Nucleus accumbens (tissue), 56 donors: ENCODE data around the gene HS6ST3.
"Not testable (repeated sequence)": the region's sequence is repeated elsewhere in the genome, so short reads cannot be mapped to it uniquely, and the experiment has no call there.

Experiments used
- DNase-seq, 56 donors: peaks; one replicate each; lab custom pipeline; 2025; lab: John Stamatoyannopoulos, UW

HS6ST3 gene

GRCh38 chr13:96091164-96092117, 1.5 kb downstream of the HS6ST3 start:
- peak in 23 of 56 donors; percentile 1 to 50 (median 6) for DNase-seq

- DNase-seq, result no peak
These were observed 3.5 kb downstream of the HS6ST3 start for GRCh38 chr13:96093296-96094006.

DNA sequence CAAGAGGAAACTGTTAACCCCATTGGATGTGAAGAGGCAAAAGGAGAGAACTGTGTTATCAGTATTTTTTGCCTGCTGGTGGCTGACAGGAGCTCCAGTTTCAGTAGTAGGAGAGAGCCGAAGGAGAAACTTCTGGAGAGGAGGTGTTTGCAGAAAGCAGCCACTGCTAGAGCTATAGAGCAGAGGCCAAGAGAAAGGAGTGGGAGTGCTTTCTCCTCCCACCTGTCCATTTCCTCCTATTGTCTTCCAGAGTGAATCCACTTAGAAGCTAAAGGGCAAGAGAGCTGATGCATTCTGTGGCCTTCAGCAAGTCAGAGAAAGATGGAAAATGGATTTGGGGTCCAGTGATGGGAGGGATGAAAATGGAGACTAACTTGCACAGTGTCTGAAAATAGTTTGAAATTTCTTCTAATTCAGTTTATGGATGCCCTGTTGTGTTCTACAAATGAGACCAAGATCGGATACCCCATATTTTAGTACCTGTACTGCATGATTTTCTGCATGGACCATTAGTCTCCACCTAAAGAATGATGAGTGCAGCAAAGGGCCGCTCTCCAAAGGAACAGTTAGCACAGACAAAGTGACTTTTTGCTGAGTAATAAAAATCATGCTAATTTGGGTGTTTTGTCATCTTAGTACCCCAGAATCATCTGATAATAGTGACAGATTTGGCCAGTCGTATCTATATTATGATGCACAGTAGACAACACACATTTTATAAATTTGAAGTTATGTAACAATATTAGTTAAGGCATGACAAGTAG, 10.7 kb downstream of the HS6ST3 start:
- DNase-seq, result no peak

- DNase-seq, result no peak
These were observed 14.6 kb downstream of the HS6ST3 start for GRCh38 chr13:96104516-96104915.

DNA sequence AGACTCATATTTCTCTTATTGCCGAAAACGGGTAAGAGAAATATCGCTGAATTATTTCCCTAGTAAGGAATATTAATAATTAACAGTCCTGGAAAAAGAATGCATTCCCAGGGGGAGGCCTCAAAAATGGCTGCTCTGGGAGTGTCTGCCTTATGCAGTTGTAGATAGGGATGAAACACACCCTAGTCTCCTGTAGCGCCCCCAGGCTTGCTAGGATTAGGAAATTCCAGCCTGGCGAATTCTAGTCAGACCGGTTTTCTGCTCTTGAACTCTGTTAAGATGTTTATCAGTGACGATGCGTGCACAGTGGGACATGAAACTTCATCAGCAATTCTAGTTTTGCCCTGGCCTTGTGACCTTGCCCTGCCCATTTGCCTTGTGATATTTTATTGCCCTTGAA, 18.2 kb downstream of the HS6ST3 start:
- DNase-seq, result not testable (repeated sequence)

DNA sequence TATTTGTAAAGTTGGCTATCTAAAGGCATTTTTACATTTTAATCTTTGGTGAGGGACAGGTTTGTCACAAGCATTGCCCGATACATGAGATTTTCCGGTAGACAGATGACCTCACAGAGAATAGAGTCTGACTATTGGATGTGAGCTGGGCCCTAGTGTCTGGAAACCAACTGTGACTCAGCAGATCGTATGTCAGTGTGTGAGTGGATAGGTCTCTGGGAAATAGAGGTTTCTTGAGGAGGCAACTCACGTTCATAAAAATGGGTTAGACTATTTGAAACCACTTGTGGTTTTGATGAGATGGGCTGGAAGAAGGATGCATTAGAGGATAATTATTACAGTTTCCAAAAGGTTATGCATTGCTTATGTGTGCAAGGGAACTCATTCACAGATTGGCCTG, 19.2 kb downstream of the HS6ST3 start:
- DNase-seq, result no peak

DNA sequence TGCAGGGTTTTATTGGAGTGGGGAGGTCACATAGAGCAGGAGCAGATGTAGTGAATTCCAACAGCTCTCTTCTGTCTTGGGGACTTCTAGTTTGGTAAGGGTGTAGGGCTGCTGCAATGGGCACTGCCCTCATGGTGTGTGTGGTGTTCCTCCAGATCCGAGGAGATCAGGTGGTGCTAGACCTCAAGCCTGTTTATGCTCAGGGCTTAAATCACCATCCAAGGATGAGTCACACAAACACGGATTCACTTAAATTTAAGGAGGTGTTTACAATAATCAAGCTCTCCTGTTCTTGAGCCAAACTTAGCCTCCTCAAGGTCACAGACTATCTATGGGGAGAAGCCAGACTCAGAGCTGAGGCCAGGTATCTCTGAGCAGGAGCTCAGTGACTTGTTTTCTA, 23.0 kb downstream of the HS6ST3 start:
- DNase-seq, result no peak

- not testable (repeated sequence) for DNase-seq
These were observed 25.5 kb downstream of the HS6ST3 start for GRCh38 chr13:96115368-96115767.

DNA sequence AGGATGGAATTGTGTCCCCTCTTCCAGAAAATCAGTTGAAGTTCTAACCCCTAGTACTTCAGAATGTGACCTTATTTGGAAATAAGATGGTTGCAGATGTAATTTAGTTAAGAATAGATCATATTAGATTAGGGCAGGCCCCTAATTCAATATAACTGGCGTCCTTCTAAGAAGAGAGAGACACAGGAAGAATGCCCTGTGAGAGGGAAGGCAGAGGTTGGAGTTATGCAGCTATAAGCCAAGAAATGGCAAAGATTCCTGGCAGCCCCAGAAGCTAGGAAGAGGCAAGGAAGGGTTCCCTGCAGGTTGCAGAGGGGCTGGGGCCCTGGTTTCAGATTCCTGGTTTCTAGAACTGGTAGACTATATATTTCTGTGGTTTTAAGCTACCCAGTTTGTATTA, 30.0 kb downstream of the HS6ST3 start:
- DNase-seq, result no peak

DNA sequence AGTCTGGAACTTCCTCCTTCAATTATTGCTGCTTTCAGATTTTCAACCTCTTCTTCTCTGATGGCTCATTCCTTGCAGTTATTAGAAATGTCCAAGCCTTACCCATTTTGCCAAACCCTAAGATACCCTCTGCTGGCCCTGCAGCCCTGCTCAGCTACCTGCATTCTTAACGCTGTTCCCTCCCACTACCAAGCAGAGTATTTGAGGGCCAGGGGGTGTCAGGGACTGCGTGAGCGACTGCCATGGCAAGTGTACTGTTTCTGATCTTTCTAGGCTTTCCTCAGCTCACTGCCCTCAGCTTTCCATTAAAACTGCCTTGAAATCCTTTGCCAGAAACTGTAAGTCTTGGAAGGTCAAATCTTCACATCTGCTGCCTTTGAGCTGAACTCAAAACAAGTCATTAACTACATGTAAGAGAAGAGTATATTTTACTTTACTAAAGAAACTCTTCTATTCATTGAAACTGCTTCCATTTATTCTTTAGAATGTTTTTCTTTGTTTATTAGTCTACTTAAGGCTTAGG, 41.0 kb downstream of the HS6ST3 start:
- DNase-seq, result no peak

- no peak for DNase-seq
These were observed 51.1 kb downstream of the HS6ST3 start for GRCh38 chr13:96141032-96141431.

GRCh38 chr13:96159725-96160124, 69.8 kb downstream of the HS6ST3 start:
- DNase-seq, result no peak

DNA sequence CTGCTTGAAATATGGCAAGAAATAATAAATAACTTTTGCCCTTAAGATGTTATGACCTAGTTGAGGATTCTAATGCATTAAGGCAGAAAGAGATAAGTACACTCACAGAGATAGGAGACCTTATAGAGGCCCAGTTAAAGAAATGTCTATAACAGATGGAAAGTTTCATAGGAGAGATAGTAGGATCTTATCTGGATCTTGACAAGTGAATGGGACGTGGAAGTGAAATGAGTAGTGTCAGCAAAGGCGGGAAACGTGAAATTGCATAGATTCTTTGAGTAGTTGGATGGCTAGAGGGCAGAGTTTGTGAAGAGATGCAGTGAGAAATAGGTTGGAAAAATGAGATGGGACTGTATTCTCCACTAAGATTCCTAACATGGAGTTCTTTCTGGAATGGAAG, 71.2 kb downstream of the HS6ST3 start:
- no peak for DNase-seq

- DNase-seq, result no peak
These were observed 75.9 kb downstream of the HS6ST3 start for GRCh38 chr13:96165840-96166239.

DNA sequence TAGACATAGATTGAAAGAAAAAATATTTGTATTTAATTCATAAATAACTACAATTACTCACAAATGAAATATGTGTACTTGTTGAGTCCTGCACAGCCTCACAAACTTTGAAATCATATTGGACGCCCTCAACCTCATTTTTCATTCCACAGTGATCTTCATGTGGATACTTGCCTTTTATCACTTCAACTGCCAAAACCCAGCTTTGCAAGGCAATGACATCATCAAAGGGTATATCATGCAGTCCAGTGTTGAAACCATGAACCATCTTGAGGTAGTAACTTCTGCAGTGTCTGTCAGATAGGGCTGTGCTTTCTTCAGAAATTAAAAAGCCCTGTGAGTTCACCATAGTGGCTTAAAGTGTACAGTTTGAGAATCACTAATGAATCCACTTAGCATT, 82.2 kb downstream of the HS6ST3 start:
- no peak for DNase-seq

DNA sequence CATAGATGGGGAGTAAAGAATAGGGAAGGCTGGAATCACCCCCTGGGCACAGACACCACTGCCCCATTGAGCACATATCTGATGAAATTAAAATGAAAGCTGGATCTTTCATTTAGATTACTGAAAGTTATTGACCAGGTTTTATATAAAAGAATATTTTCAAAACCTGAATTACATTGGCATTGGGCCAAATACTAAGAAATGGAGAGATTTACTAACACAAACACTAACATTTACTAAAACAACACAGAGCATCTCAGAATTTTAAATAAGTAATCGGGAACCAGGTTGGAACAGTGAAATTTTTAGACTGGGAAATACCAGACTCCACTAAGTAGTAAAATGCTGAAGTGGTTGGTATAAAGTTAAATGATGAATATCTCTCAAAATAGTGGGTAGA, 88.9 kb downstream of the HS6ST3 start:
- DNase-seq, result no peak

DNA sequence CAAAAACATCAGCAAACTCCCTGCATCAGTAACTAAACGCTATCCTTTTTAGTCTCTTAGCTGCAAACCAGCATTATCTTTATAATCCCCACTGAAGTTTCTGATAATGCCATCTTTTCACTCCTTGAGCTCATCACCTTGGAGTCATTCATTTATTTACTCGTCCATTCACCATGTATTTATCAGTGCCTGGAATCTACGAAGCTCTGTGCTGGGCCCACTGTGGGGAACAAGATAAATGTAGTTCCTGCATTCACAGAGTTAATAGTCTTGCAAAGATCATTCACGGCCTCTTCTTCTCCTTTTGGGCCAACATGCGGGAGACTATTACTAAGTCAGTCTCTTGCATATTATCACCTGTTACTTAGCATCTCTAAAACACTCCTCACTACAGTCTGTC, 89.4 kb downstream of the HS6ST3 start:
- DNase-seq, result no peak

- DNase-seq, result no peak
These were observed 92.0 kb downstream of the HS6ST3 start for GRCh38 chr13:96181911-96182310.

- DNase-seq, result no peak
These were observed 95.9 kb downstream of the HS6ST3 start for GRCh38 chr13:96185818-96186217.

DNA sequence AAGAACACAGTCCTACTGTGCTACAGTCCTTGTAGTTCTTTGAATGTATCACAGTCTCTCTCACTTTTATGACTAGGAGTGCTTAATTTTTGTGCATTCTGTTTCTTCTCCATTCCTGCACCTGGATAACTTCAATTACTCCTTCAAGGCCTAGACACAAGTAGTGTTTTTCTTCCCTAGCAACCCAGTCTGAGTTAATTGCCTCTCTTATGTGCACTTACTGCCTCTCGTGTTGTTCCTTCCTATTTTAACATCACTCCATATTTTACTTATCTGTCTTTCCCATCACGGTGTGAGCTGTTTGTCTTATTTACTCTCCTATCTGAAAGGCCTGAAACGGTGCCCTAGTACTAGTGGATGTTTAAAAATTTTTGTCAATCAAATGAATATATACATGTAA, 101.5 kb downstream of the HS6ST3 start:
- DNase-seq, result no peak
